HL-60 (cell line): Measurements from ENCODE around the gene SHC3.

Source experiments
- DNase-seq, 2 experiments: peaks; one replicate each; pipeline ENCODE4 v3.0.0-alpha.2; 2010 to 2020; ENCODE audit warnings: low read depth in 1 of 2, low spot score in 1 of 2
- H3K27ac ChIP-seq: fragments of 250-450 bp; sonication (Bioruptor Pico); replicated peaks from 2 replicates; pipeline ENCODE4 v1.5.1; 2020; ENCODE audit warnings: mild to moderate bottlenecking, moderate library complexity
- H3K27me3 ChIP-seq: fragments of 250-450 bp; sonication (Bioruptor Pico); 2 replicates; pipeline ENCODE4 v1.5.1; 2021; ENCODE audit warnings: mild to moderate bottlenecking, moderate library complexity; ENCODE audit not compliant: insufficient read depth, poor library complexity, severe bottlenecking
- H3K4me3 ChIP-seq: replicated peaks from 2 replicates; pipeline ENCODE4 v1.5.1; 2011; ENCODE audit warnings: mild to moderate bottlenecking, control low read depth, low read length; ENCODE audit not compliant: insufficient read depth
- CTCF ChIP-seq: IDR thresholded peaks from one replicate; pipeline ENCODE4 v1.5.1; 2011; ENCODE audit warnings: low read length, control low read depth, inconsistent platforms; ENCODE audit not compliant: insufficient read depth
- GABPA ChIP-seq: IDR thresholded peaks from 2 replicates; pipeline ENCODE4 v1.6.1; 2012; ENCODE audit warnings: low read depth
- POLR2AphosphoS5 ChIP-seq: IDR thresholded peaks from 2 replicates; pipeline ENCODE4 v1.6.1; 2012; ENCODE audit warnings: low read depth
- REST ChIP-seq: IDR thresholded peaks from 2 replicates; pipeline ENCODE4 v1.6.1; 2012; ENCODE audit warnings: low read depth; ENCODE audit not compliant: insufficient replicate concordance
- SPI1 ChIP-seq: IDR thresholded peaks from 2 replicates; pipeline ENCODE4 v1.6.1; 2012; ENCODE audit warnings: low read depth, mild to moderate bottlenecking, borderline replicate concordance

SHC3 gene

GRCh38 chr9:89054865-89055495, 123.6 kb downstream of the SHC3 start:
- Histone ChIP-seq H3K27ac (no peak overlapping the region), H3K4me3 (no peak overlapping the region), H3K27me3 (no peaks in the 10 kb centered on the region)
- TF ChIP-seq GABPA (no peak), REST (no peak), SPI1 (no peak), POLR2AphosphoS5 (no peak), CTCF (no peak)
- DNase-seq: no peak

GRCh38 chr9:89053301-89053700, 125.3 kb downstream of the SHC3 start:
- Histone ChIP-seq H3K27ac (no peak overlapping the region), H3K4me3 (no peak overlapping the region), H3K27me3 (no peaks in the 10 kb centered on the region)
- no peak for TF ChIP-seq CTCF
- no peak for TF ChIP-seq REST
- no peak for TF ChIP-seq SPI1
- no peak for TF ChIP-seq POLR2AphosphoS5
- no peak for TF ChIP-seq GABPA
- no peak for DNase-seq

GRCh38 chr9:89052470-89053097, 126.0 kb downstream of the SHC3 start:
- DNase-seq: no peak
- TF ChIP-seq SPI1: no peak
- TF ChIP-seq REST: no peak
- TF ChIP-seq CTCF: no peak
- no peak for TF ChIP-seq POLR2AphosphoS5
- TF ChIP-seq GABPA: no peak
- Histone ChIP-seq H3K27me3 (no peaks in the 10 kb centered on the region), H3K4me3 (no peak overlapping the region), H3K27ac (no peak overlapping the region)
